Measurements from ENCODE around the gene MECP2.

MECP2 gene

DNA sequence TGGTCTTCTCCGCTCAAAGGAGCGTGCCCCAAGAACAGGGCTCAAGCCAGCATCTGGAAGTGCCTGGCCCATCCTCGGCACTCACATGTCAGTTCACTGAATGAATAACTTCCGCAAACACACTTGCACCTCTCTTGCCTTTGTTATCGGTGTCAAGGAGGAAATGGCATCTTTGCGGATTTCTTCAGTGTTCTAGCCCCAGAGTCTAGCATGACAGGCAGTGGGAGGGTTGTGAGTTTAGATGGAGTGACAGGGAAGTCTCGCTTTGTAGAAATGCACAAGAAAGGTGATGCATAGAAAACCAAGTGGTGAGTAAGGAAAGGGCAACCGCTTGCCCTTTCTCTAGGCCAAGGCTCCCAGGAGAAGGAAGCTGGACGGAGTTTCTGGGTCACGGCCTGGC is 17.6 kb upstream of the MECP2 start:
- DNase-seq = no peak

DNA sequence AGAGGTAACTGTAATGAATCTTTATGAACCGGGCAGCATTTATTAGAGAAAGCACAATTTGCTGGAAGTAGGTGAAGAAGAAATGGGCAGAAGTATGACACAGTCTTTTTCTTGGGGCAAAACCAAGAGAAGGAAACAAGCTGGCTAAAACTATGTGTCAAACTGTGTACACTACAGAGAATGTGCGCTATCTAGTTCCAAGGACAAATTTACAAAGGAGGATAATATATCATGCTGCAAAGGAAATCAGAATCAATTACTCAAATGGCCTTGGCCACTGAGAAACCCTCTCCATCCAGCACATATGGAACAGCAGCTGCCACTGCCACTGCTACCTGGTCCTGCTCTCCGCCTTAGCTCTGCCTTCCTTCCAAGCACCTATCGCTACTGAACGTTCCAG is 17.1 kb upstream of the MECP2 start:
- no peak for DNase-seq

DNA sequence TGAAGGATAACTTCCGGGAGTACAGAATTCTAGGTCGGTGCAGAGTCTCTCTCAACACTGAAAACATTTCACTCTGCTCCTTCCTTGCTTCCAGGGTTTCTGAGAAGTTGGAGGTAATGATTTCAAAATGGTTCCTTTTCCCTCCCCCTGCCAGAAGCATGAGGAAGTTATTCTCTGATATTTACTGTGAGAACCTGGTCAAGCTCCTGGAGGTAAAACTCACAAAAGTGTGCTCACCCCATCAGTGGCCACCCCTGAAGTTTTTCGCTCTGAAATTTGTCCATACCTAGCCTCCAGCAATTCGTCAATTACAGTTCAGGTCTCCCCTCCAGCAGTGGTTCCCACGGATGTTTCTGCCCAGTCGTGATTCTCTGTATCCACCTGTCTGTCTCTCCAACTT is 16.2 kb upstream of the MECP2 start:
- DNase-seq = no peak

- no peak for DNase-seq
Measured at GRCh38 chrX:154098551-154098950, 1.0 kb upstream of the MECP2 start.

GRCh38 chrX:154097003-154097588 is 421 bp downstream of the MECP2 start:
- peak; percentile 62 to 86 (median 73) for DNase-seq

DNA sequence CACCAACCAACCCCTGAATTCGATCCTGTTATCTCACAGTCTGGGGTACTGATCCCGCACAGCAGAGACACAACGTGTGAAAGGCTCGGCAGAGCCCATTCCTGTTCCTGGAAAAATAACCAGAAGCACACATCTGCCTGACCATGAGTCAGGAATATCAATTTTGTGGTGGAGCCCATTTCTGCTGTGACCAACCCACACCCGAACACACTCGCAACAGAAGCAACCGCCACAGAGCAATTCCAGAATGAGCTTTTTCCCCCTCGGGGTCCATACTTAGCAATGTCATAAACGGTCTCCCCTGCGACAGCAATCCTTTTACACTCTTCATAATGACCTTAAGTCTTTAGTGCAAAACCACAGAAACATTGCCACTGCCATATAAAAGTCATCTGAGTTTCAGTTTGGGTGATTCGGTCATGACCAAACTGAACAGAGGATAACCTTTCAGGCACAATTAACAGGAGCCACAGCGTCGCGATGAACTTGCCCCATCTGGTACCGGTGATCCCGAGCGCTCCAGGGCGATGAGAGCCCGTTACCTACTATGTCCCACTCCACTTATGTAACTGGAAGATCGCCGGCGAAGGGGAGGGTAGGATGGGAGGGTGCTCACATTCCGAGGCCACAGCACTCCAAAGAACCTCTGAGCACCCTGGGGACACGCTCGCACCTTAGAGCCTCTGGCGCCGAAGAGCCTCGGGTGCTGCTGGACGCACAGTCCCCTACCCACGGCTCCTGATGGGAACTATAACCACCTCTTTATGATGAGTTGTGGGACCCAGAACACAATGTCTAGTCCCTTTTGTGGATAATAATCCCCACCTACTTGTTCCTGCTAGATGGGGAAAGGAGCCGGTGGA is 1.1 kb downstream of the MECP2 start:
- peak; percentile 42 to 51 (median 48) for DNase-seq

- DNase-seq = no peak
Measured at GRCh38 chrX:154094833-154095232, 2.7 kb downstream of the MECP2 start.

- DNase-seq = no peak
Measured at GRCh38 chrX:154093965-154094364, 3.6 kb downstream of the MECP2 start.

DNA sequence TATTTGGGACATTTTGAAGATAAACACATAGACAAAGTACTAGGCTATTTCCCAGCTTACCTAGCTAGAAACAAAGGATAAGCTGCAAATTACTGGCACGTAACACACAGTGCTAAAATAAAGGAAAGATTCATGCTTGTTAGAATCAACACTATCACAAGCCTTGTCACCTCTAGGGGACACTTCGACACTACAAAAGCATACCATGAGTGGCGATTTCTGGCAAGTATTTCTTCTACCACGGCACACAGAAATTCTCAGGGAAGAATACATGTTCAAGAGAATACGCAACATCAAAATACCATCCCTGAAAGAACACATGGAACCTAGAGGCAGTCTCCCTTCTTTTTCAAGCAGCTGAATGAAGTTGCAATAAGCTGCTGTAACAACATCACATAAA is 5.1 kb downstream of the MECP2 start:
- no peak for DNase-seq

DNA sequence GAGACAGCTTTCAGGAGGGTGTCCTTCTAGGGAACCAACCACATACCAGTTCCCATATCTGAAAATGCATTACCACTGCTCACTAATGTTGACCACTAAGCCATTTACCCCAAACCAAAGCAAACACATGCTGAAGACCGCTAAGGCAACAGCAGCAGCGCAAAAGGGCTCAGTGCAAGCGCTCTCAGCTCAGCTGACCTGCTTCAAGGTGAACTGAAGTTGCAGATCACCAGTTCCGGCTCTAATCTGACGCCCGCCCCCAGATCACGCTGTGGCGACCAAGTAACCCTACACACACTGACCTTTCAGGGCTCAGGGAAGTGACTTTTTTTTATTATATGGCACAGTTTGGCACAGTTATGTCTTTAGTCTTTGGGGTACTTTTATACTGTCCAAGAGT is 5.8 kb downstream of the MECP2 start:
- no peak for DNase-seq

DNA sequence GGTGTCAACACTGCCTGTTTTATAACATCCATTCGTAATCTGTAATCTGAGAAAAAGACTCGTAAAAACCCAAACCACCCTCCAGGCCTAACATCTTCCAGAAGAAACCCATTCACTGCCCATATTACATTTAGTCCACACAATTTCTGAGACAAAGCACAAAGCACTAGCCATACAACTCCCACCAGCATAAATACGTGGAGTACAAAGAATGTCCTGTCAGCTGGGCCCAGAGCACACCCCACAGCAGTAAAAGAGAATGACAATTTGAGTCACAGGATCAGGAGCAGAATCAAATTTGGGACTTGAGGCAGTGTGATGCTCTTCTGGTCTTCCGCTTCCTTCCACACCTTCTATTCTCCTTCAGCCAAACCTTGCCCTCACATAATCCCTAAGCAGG is 6.8 kb downstream of the MECP2 start:
- no peak for DNase-seq

DNA sequence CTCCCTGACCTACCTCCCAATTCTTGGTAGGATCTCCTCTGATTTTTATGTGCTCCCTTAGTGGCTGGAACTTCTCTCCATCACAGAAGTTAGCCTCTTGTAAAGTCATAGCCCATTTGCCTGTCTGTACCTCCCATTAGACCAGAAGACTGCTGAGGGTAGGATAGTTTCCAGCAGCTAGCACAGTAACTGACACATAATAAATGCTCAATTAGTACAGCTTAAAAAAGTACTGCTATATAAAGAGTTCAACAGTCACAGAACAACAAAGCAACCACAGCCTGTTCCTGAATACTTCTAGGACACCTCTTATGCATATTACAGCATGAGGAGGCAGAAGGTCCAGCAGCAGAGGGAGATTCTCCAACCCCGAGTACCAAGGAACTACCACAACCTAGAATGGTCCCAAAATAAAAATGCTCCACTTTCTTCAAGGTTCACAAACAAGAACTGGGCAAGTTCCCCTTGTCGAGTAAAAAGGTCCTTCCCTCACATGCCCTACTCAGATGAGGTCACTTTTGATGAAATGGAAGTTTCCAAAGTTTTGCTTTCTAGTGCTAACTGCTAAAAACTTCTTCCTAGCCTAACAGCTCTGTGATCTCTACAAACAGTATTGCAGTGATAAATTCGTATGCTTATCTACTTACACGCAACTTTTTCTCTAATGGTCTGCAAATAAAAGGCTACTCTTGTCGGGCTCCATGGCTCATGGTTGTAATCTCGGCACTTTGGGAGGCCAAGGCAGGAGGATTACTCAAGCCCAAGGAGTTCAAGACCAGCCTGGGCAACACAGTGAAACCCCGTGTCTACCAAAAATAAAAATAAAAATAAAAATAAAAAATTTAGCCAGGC is 12.8 kb downstream of the MECP2 start:
- DNase-seq = peak; percentile 62 to 83 (median 78)

GRCh38 chrX:154083126-154083517 is 14.4 kb downstream of the MECP2 start:
- no peak for DNase-seq

DNA sequence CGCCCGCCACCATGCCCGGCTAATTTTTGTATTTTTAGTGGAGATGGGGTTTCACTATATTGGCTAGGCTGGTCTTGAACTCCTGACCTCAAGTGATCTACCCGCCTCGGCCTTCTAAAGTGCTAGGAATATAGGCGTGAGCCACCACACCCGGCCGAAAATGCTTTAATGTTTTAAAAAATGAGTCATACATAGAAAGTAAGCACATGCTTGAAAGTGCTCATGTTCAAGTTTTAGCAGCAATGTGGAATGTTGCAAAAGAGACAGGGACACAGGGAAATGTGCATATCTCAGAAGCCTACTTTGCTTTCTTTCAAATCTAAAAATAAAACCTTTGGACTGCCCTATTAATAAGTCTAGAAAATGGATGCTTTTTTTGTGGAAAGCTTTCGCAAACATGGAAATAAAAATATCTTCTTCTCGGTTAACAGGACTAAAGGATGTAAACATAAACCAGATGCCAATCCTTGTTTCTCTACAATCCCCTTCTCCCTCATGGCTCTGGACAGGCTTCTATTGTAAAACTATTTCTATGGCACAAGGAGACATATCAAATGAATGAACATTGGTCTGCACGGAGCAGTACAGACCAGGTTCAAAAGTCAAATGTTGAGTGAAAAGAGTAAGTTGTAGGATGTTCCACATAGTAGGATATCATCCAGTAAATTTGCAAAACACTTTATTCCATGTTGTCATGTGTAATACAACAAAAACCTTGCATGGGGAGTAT is 15.0 kb downstream of the MECP2 start:
- DNase-seq = peak; percentile 42 to 64 (median 61)

DNA sequence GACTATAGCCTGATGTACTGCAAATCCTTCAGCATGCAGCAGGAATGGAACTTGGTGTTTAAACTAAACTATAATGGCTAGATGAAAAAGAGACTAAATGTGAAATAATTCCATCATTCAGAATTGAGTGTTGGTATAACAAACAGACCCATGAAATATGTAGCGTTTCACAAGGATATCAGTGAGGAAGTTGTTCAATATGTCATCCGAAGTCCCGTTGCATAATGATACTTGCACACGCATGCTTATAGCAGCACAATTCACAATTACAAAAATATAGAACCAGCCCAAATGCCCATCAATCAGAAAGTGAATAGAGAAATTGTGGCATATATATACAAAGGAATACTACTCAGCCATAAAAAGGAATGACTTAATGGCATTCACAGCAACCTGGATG is 20.4 kb downstream of the MECP2 start:
- DNase-seq = peak in 1 of 3 donors; percentile 50

DNA sequence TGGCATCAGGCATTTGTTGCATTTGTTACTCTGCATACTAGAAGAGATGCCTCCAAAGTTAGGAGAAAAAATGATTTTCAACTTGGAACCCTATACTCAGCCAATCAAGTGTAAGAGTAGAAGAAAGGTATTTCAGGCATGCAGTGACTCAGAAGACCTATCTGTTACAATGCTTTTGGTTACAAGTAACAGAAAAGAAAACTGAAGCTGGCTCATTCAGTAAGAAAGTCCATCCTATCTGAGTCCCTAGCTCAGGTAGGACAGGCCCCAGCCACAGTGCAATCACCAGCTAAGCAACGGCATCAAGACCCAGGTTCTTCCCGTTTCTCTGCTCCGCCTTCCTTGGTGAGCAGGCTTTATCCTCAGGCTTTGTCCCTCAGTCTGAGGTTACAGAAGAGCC is 23.3 kb downstream of the MECP2 start:
- DNase-seq = no peak

DNA sequence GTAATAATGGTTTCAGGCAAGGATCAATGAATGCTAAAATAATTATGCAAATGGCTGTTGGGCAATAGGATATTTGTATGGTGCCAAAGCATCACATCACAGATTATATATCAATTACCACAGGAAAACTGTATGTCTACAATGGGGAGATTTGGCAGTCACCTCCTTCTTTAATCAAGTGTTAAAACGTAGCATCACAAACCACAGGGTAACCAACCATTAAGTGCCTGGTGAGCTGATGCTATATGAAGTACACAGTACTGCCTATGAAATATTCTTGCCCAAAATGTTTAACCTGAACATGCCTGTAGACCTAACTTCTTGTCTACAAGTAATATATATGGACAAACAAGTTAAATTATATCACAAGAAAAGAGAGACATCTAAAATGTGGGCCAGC is 25.3 kb downstream of the MECP2 start:
- DNase-seq = no peak

DNA sequence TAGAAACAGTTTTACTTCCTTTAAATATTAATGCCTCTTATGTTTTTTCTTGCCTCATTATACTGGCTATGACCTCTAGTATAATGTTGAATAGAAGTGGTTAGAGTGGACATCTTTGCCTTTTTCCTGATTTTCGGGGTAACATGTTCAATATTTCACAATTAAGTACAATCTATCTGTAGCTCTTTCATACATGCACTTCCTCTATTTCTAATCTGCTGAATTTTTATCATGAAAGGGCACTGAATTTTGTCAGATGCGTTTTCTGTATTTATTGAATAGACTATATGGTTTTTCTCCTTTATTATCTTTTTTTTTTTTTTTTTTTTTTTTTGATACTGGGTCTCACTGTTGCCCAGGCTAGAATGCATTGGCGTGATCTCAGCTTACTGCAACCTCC is 29.0 kb downstream of the MECP2 start:
- no peak for DNase-seq

DNA sequence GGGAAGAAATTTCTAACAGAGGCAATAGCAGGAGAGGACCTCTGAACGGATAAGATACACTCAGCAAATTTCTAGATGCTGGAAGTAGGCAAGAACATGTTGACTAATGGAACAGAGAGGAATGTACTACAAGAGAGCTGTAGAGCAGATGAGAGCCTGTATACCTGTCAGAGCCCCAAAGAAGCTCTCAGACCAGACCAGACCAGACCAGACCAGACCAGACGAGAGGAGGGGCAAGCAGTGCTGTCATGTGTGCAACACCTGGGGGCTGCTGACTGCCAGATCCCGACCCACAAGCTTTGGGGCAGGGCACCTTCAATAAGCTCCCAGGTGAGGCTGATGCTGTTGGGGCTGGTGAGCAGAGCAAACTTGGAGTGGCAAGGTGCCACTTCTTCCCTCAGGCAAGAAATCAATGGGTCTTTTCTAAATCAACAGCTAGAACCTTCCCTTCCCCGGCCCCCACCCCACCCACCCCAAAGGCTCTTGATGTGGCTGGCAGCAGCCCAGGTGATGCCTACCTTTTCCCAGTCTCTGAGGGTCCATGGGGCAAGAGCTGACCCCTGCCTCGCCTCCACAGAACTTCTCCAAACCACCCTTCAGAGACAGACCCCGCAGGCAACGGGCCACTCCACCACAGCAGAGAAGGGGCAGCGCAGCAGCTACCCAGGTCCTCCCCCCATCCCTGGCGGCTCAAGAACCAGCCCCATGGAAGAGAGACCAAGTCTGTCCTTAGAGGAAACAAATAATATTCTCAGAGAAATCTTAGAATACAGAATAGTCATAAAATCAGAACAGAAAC is 32.7 kb downstream of the MECP2 start:
- no peak for DNase-seq

DNA sequence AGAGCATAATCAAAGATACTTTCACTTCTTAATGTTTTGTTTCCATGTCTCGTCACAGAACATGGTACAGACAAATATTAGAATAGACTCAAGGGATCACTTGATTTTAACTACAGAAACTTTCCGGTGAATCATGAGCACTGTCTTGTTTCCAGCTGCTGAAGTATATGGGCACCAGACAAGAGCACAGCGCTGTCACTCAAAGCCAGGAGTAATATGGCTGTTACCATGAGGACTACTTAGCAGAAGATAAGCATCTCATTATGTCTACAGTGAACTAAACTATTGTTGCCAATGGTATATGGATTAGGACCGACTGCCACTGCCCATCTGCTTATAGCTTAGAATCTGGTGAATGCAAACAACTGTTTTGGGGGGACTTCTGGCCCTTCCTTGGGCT is 34.3 kb downstream of the MECP2 start:
- peak in 1 of 3 donors; percentile 41 for DNase-seq

GRCh38 chrX:154061801-154062200 is 35.7 kb downstream of the MECP2 start:
- no peak for DNase-seq

- DNase-seq = no peak
Measured at GRCh38 chrX:154059729-154060245, 37.7 kb downstream of the MECP2 start.

All from suppressor macrophage treated with lipopolysaccharide for 1 hour (primary cell).